ENCODE results near the gene CIITA.
"Not testable (repeated sequence)": the region's sequence is repeated elsewhere in the genome, so short reads cannot be mapped to it uniquely, and the experiment has no call there.

The CIITA gene

GRCh38 chr16:10938796-10939648 lies 62.0 kb downstream of the CIITA start:
- DNase-seq = no peak

GRCh38 chr16:10939649-10940234 lies 62.7 kb downstream of the CIITA start:
- no peak for DNase-seq

- no peak for DNase-seq
Observed at GRCh38 chr16:10940501-10941079, 63.6 kb downstream of the CIITA start.

- DNase-seq = no peak
Observed at GRCh38 chr16:10941127-10941933, 64.3 kb downstream of the CIITA start.

- DNase-seq = not testable (repeated sequence)
Observed at GRCh38 chr16:10941935-10942351, 64.9 kb downstream of the CIITA start.

- peak; percentile 95 for DNase-seq
Observed at GRCh38 chr16:10942352-10943063, 65.5 kb downstream of the CIITA start, which contains the start of gene DEXI. TSS of gene DEXI (minus strand) at chr16:10942468. CDS start at chr16:10942005, 463 bp downstream.

GRCh38 chr16:10943064-10943353 lies 66.0 kb downstream of the CIITA start:
- no peak for DNase-seq

- DNase-seq = peak; percentile 97
Observed at GRCh38 chr16:10944249-10945064, 67.5 kb downstream of the CIITA start, which contains the start of gene CLEC16A. TSS of gene CLEC16A (plus strand) at chr16:10944564. CDS start at chr16:10944718, 154 bp downstream.

- no peak for DNase-seq
Observed at GRCh38 chr16:10945065-10945787, 68.2 kb downstream of the CIITA start.

- no peak for DNase-seq
Observed at GRCh38 chr16:10946308-10946707, 69.3 kb downstream of the CIITA start.

GRCh38 chr16:10947211-10947787 lies 70.3 kb downstream of the CIITA start:
- DNase-seq = no peak

- DNase-seq = peak; percentile 48
Observed at GRCh38 chr16:10949424-10949970, 72.5 kb downstream of the CIITA start.

GRCh38 chr16:10950393-10950792 lies 73.4 kb downstream of the CIITA start:
- no peak for DNase-seq

- DNase-seq = no peak
Observed at GRCh38 chr16:10951026-10951425, 74.0 kb downstream of the CIITA start.

GRCh38 chr16:10954903-10955302 lies 77.9 kb downstream of the CIITA start:
- no peak for DNase-seq

- no peak for DNase-seq
Observed at GRCh38 chr16:10957771-10958482, 80.9 kb downstream of the CIITA start.

- no peak for DNase-seq
Observed at GRCh38 chr16:10959161-10959560, 82.2 kb downstream of the CIITA start.

- DNase-seq = no peak
Observed at GRCh38 chr16:10961231-10961630, 84.2 kb downstream of the CIITA start.

Data from CD4-positive, alpha-beta T cell treated with Interleukin-21 for 1 hour (primary cell).